ENCODE results near the gene UBE2N. TPM values are rescaled to one million over a fixed set of nuclear protein-coding genes. Genes with fewer than 3 reads are reported as not detected.

Gene UBE2N
- polyA plus RNA-seq, 1 experiment = 159 TPM

DNA sequence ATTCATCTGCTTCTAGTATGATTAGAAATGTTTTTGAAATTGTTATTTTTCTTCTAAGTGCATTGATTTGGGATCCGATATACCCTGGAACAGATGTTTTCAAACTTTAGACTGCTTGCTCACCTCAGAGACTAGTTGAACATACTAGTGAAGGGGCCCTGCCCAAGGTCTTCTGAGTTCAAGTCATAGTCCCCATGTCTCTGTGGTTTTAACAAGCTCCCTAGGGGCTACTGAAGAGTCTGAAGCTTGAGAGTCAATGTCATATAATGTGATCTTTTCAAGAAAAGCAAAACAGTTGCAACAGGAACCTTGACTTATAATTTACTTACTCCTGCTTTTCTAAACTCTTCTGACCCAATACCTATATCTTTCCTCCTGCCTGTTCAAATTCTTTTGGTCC is 7.5 kb upstream of the UBE2N start:
- no peak overlapping the region for H3K27ac ChIP-seq (ENCODE audit: low read depth, low read length)
- no peaks in the 10 kb centered on the region for H3K9me3 ChIP-seq (ENCODE audit: control insufficient read depth, insufficient read depth, low read length)
- ChIA-PET POLR2A (no interaction called here), CTCF (interaction anchor here (1.1 kb wide), 1 partner anchor 18 kb away, joined by 6 read pairs; no protein-coding TSS in a partner anchor)
- no peaks in the 10 kb centered on the region for H3K27me3 ChIP-seq (ENCODE audit: control insufficient read depth, insufficient read depth, low read length)
- H3K4me3 ChIP-seq (ENCODE audit: low read depth, low read length) = no peak overlapping the region
- TF ChIP-seq, protein P1, sequence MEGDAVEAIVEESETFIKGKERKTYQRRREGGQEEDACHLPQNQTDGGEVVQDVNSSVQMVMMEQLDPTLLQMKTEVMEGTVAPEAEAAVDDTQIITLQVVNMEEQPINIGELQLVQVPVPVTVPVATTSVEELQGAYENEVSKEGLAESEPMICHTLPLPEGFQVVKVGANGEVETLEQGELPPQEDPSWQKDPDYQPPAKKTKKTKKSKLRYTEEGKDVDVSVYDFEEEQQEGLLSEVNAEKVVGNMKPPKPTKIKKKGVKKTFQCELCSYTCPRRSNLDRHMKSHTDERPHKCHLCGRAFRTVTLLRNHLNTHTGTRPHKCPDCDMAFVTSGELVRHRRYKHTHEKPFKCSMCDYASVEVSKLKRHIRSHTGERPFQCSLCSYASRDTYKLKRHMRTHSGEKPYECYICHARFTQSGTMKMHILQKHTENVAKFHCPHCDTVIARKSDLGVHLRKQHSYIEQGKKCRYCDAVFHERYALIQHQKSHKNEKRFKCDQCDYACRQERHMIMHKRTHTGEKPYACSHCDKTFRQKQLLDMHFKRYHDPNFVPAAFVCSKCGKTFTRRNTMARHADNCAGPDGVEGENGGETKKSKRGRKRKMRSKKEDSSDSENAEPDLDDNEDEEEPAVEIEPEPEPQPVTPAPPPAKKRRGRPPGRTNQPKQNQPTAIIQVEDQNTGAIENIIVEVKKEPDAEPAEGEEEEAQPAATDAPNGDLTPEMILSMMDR (IDR thresholded peaks at IDR 0.05; ENCODE audit: low read depth, low read length) = no peak
- DNase-seq (ENCODE audit: low read depth, low spot score) = no peak

DNA sequence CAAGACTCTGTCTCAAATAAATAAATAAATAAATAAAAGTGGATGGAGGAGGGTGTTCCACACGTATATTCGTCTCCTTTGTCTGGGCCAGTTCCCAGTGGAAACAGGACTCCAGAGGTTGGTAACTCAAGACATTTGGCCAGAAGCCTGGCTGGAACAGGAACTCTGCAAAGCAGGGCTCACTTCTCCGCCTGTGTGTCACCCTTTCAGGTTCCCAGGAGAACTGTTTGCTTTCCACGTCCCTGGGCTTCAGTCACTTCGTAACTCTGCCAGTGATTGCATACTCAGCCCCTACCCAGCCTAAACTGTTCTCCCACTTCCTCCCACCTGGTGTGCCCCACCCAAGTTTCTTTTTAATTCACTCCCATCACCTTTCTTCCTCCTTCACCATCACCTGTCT is 7.0 kb upstream of the UBE2N start:
- Histone ChIP-seq H3K9me3 (ENCODE audit: control insufficient read depth, insufficient read depth, low read length) (no peaks in the 10 kb centered on the region), H3K4me3 (ENCODE audit: low read depth, low read length) (no peak overlapping the region), H3K27ac (ENCODE audit: low read depth, low read length) (no peak overlapping the region), H3K27me3 (ENCODE audit: control insufficient read depth, insufficient read depth, low read length) (no peaks in the 10 kb centered on the region)
- TF ChIP-seq, protein P1 (IDR thresholded peaks at IDR 0.05; ENCODE audit: low read depth, low read length) = no peak
- ChIA-PET POLR2A (no interaction called here), CTCF (no interaction called here)
- DNase-seq (ENCODE audit: low read depth, low spot score) = no peak

DNA sequence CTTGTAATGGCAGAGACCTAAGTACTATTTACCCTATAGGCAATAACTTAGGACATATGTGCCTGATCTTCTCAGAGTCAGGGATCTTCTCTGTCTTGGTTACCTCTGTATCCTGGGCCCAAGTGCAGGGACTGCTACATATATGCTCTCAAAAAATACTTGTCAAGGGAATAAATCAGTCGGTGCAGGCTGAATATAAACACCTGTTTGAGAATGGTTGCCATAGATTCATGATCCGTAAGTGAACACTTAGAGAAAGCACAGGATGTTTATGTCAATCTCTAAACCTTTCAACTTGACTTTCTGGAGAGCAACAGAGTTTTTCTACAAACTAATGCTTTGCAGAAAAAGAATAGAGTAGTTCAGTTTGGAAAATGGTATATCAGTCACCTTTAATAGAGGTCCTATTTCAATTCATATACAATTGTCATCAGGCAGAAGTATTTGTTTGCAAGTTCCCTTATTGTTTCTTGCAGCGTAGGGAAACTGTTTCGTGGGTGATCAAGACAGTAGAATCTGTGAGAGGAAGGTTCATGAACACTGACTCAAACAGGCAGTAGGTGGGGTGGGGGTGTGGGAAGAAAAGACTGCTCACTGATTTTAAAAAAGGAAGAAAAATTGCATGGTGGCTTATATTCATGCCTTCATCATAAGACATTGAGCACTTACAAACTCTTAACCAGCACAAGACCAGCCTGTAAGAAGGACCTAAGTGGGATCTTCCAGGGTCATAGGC is 6.0 kb upstream of the UBE2N start:
- POLR2A ChIA-PET = no interaction called here
- Histone ChIP-seq H3K27me3 (ENCODE audit: control insufficient read depth, insufficient read depth, low read length) (no peaks in the 10 kb centered on the region), H3K4me3 (ENCODE audit: low read depth, low read length) (no peak overlapping the region), H3K27ac (ENCODE audit: low read depth, low read length) (no peak overlapping the region), H3K9me3 (ENCODE audit: control insufficient read depth, insufficient read depth, low read length) (no peaks in the 10 kb centered on the region)
- DNase-seq (ENCODE audit: low read depth, low spot score) = no peak
- TF ChIP-seq, protein P1 (IDR thresholded peaks at IDR 0.05; ENCODE audit: low read depth, low read length) = no peak
- CTCF ChIA-PET = no interaction called here

DNA sequence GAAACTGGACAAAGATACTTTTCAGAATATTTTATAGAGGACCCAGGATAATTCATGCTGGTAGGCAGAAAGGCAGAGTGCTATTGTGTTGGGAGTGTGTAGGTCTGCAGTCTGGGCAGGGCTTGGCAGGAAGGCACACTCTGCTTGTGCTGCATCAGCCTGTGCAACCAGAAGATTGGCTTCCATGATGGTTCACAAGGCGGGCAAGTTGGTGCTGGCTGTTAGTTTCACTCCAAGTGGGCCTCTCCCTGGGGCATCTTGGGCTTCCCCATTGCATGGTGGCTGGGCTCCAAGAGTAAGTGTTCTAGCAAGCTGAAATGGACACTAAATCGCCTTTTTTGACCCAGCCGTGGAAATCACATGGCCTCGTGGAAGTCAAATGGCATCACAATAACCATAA is 1.8 kb upstream of the UBE2N start:
- CTCF ChIA-PET = interaction anchor here (1.0 to 1.9 kb wide), 2 partner anchors 24 kb away, joined by 4 to 5 read pairs; no protein-coding TSS in a partner anchor

More for the DNA sequence above, 1.8 kb upstream of the UBE2N start:
- H3K9me3 ChIP-seq (ENCODE audit: control insufficient read depth, insufficient read depth, low read length) = no peaks in the 10 kb centered on the region; the same call in 1 of the 2 replicates
- no peak for DNase-seq (ENCODE audit: low read depth, low spot score)
- TF ChIP-seq, protein P1 (IDR thresholded peaks at IDR 0.05; ENCODE audit: low read depth, low read length) = no peak
- no peak overlapping the region for H3K27ac ChIP-seq (ENCODE audit: low read depth, low read length)
- H3K4me3 ChIP-seq (ENCODE audit: low read depth, low read length) = no peak overlapping the region
- H3K27me3 ChIP-seq (ENCODE audit: control insufficient read depth, insufficient read depth, low read length) = no peaks in the 10 kb centered on the region
- POLR2A ChIA-PET = no interaction called here
